ENCODE measurements around the gene ADAMTS13.

DNA sequence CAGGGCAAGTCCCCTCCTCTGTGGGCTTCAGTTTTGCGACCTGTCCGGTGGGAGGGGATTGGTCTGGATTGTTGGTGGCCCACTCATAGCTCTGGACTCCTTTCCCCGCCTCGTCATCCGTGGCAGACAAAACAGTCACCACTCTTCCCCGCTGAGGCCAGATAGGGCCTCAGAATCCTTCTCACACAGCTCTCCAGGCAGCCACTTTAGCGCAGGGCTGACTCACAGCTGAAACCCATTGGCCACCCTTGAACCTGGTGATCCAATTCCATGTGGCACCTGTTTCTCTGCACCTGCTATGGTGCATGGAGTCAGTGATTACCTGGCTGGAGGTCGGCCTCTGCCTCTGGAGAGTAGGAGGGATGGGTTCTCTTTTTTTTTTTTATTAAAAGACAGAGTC is 21.8 kb downstream of the ADAMTS13 start:
- TF ChIP-seq, protein P1, sequence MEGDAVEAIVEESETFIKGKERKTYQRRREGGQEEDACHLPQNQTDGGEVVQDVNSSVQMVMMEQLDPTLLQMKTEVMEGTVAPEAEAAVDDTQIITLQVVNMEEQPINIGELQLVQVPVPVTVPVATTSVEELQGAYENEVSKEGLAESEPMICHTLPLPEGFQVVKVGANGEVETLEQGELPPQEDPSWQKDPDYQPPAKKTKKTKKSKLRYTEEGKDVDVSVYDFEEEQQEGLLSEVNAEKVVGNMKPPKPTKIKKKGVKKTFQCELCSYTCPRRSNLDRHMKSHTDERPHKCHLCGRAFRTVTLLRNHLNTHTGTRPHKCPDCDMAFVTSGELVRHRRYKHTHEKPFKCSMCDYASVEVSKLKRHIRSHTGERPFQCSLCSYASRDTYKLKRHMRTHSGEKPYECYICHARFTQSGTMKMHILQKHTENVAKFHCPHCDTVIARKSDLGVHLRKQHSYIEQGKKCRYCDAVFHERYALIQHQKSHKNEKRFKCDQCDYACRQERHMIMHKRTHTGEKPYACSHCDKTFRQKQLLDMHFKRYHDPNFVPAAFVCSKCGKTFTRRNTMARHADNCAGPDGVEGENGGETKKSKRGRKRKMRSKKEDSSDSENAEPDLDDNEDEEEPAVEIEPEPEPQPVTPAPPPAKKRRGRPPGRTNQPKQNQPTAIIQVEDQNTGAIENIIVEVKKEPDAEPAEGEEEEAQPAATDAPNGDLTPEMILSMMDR (IDR thresholded peaks at IDR 0.05), result no peak
- no peak for TF ChIP-seq POLR2A (IDR thresholded peaks at IDR 0.05)
